Measurements from ENCODE around the gene SF3A2.
A peak's percentile ranks its signal among the peaks of the same experiment; 100 is the strongest.

DNA sequence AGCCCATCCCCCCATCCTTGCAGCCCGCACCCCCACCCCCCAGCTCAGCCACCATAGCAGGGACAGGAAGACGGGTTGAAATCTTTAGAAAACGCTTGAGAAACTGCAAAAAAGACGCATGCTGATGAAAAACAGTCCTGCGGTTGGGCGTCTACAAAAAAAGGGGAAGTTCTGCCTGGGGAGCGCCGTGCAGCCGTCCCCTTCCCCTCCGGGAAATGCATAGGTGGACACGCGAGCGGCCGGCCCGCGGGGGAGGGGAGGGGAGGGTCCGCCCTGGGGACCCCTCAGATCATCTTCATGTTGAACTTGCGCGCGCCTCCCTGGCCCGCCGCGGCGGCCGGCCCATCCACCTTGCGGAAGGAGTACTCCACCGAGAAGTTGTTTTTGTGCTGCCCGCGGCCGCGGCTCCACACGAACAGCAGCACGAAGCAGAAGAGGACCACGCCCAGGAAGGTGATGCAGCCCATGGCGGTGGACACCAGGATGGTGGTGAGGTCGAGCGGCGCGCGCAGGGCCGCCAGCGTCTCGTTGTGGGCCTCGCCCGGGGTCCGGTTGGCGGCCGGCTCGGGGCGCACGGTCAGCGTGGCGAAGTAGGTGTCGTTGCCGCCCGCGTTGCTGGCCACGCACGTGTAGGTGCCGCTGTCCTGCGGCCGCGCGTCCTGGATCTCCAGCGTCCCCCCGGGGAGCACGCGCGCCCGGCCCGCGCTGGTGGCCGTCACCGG lies 53.3 kb downstream of the SF3A2 start:
- TF ChIP-seq, protein P1, sequence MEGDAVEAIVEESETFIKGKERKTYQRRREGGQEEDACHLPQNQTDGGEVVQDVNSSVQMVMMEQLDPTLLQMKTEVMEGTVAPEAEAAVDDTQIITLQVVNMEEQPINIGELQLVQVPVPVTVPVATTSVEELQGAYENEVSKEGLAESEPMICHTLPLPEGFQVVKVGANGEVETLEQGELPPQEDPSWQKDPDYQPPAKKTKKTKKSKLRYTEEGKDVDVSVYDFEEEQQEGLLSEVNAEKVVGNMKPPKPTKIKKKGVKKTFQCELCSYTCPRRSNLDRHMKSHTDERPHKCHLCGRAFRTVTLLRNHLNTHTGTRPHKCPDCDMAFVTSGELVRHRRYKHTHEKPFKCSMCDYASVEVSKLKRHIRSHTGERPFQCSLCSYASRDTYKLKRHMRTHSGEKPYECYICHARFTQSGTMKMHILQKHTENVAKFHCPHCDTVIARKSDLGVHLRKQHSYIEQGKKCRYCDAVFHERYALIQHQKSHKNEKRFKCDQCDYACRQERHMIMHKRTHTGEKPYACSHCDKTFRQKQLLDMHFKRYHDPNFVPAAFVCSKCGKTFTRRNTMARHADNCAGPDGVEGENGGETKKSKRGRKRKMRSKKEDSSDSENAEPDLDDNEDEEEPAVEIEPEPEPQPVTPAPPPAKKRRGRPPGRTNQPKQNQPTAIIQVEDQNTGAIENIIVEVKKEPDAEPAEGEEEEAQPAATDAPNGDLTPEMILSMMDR (IDR thresholded peaks at IDR 0.05; ENCODE audit: poor library complexity): no peak
- peak; percentile 77 for TF ChIP-seq EZH2 (IDR thresholded peaks at IDR 0.05; ENCODE audit: borderline replicate concordance)

Data from hepatocyte (in vitro differentiated cells).